Measurements from ENCODE around the gene LRRC8E. TPM values are rescaled to one million over a fixed set of nuclear protein-coding genes. Genes with fewer than 3 reads are reported as not detected.
"Not testable (repeated sequence)": the region's sequence is repeated elsewhere in the genome, so short reads cannot be mapped to it uniquely, and the experiment has no call there.

Gene LRRC8E
- polyA plus RNA-seq, 10 donors: 0.11 to 0.61 (median 0.27) TPM; not detected in 3

- peak in 2 of 3 donors; percentile 31 to 46 for DNase-seq
Measured at GRCh38 chr19:7928741-7929701, 40.7 kb downstream of the LRRC8E start.

GRCh38 chr19:7930030-7930429 is 41.7 kb downstream of the LRRC8E start:
- DNase-seq: not testable (repeated sequence)

- DNase-seq: no peak
Measured at GRCh38 chr19:7930765-7931164, 42.5 kb downstream of the LRRC8E start.

- DNase-seq: no peak
Measured at GRCh38 chr19:7931221-7932061, 43.1 kb downstream of the LRRC8E start.

- no peak for DNase-seq
Measured at GRCh38 chr19:7932276-7932929, 44.1 kb downstream of the LRRC8E start.

GRCh38 chr19:7932930-7933300 is 44.6 kb downstream of the LRRC8E start:
- no peak for DNase-seq

GRCh38 chr19:7933411-7933810 is 45.1 kb downstream of the LRRC8E start:
- no peak for DNase-seq

- no peak for DNase-seq
Measured at GRCh38 chr19:7933828-7934725, 45.8 kb downstream of the LRRC8E start.

GRCh38 chr19:7934766-7935165 is 46.5 kb downstream of the LRRC8E start:
- no peak for DNase-seq

- DNase-seq: no peak
Measured at GRCh38 chr19:7940841-7941240, 52.5 kb downstream of the LRRC8E start.

- DNase-seq: no peak
Measured at GRCh38 chr19:7941895-7942596, 53.7 kb downstream of the LRRC8E start.

- no peak for DNase-seq
Measured at GRCh38 chr19:7942981-7943443, 54.7 kb downstream of the LRRC8E start.

GRCh38 chr19:7943444-7944176 is 55.3 kb downstream of the LRRC8E start, which contains the start of gene TIMM44:
TSS of gene TIMM44 (minus strand) at chr19:7943666. CDS start at chr19:7943651, 15 bp downstream.
- peak; percentile 99 to 100 (median 99) for DNase-seq

GRCh38 chr19:7944177-7944761 is 56.0 kb downstream of the LRRC8E start:
- DNase-seq: peak; percentile 94 to 96 (median 94)

- DNase-seq: no peak
Measured at GRCh38 chr19:7947939-7948338, 59.6 kb downstream of the LRRC8E start.
